SJCRH30 (cell line): Measurements from ENCODE around the gene VIT. TPM values are rescaled to one million over a fixed set of nuclear protein-coding genes. Genes with fewer than 3 reads are reported as not detected.

Experiments used
- DNase-seq, 2 experiments: peaks; one replicate each; pipeline ENCODE4 v3.0.0-alpha.2; 2015 to 2020
- H3K27ac ChIP-seq: fragments of 250-450 bp; sonication (Bioruptor Pico); 2 replicates; pipeline ENCODE4 v1.5.1; 2020; ENCODE audit warnings: mild to moderate bottlenecking, moderate library complexity
- H3K27me3 ChIP-seq: fragments of 250-450 bp; sonication (Bioruptor Pico); 2 replicates; pipeline ENCODE4 v1.5.1; 2020; ENCODE audit warnings: mild to moderate bottlenecking, moderate library complexity
- H3K36me3 ChIP-seq: fragments of 250-450 bp; sonication (Bioruptor Pico); 2 replicates; pipeline ENCODE4 v1.5.1; 2020; ENCODE audit warnings: mild to moderate bottlenecking, moderate library complexity
- H3K4me1 ChIP-seq: fragments of 250-450 bp; sonication (Bioruptor Pico); 2 replicates; pipeline ENCODE4 v1.5.1; 2020; ENCODE audit warnings: mild to moderate bottlenecking, moderate library complexity
- H3K4me3 ChIP-seq: fragments of 250-450 bp; sonication (Bioruptor Pico); 2 replicates; pipeline ENCODE4 v1.5.1; 2020; ENCODE audit warnings: mild to moderate bottlenecking, moderate library complexity
- H3K9me3 ChIP-seq: fragments of 250-450 bp; sonication (Bioruptor Pico); replicated peaks from 2 replicates; pipeline ENCODE4 v1.5.1; 2020; ENCODE audit warnings: mild to moderate bottlenecking, moderate library complexity
- total RNA-seq: library from RNA; depleted of rRNA; stranded (reverse); fragments of >200 nt; shearing (Covaris generic); gene quantifications from 2 replicates; pipeline ENCODE4 v1.2.3, GENCODE V29; 2014

The VIT gene
- total RNA-seq, 1 experiment from 2014 or later, result 0.40 TPM

DNA sequence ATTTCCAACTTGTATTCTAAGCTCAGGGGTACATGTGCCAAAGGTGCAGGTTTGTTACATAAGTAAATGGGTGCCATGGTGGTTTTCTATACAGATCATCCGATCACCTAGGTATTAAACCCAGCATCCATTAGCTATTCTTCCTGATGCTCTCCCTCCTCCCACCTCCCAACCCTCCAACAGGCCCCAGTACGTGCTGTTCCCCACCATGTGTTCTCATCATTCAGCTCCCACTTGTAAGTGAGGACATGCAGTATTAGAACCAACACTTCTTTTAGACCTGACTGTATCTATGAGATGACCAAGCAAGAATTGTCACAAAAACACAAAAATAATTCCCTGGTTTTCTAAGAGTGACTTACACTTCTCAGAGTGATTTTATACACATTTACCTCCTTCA is 83.0 kb downstream of the VIT start:
- no peaks in the 10 kb centered on the region for H3K9me3 ChIP-seq
- H3K27me3 ChIP-seq, result peaks cover 4% of the 10 kb centered on the region; the same call in 1 of the 2 replicates
- H3K27ac ChIP-seq, result no peak overlapping the region
- H3K4me3 ChIP-seq, result no peak overlapping the region
- no peaks in the 10 kb centered on the region for H3K36me3 ChIP-seq
- no peaks in the 10 kb centered on the region for H3K4me1 ChIP-seq
- DNase-seq, result no peak

DNA sequence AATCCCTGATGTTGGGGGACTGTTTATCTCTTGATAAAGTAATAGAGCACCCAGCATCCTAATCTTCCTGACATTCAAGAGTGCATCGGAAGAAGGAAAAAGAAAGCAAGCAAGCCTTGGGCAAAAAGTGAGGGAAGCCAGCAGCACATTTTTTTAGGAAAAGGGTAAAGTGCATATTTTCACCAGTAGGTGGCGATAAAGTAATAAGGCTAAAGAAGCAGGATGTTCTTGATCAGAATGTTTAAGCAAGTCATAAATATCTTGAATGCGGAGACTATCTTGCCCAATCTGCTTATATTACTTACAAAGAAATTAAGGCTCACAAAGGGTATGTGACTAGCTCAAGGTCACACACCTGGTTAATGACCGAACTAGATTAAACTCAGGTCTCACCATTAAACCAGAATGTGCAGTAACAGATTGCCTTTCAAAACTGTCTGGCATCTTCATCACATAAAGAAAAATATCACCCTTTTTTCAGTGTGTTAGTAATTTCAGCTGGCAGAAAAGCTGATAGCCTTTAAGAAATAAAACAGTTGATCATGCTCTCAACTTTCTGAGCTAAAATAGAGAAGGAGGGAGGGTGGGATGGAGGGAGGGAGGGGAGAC is 83.8 kb downstream of the VIT start:
- Histone ChIP-seq H3K27me3 (peaks cover 4% of the 10 kb centered on the region; the same call in 1 of the 2 replicates), H3K27ac (no peak overlapping the region), H3K4me3 (no peak overlapping the region), H3K4me1 (no peaks in the 10 kb centered on the region), H3K36me3 (no peaks in the 10 kb centered on the region), H3K9me3 (no peaks in the 10 kb centered on the region)
- DNase-seq, result peak in 1 of 2 experiments; percentile 79

- H3K4me1 ChIP-seq, result no peaks in the 10 kb centered on the region
- no peak overlapping the region for H3K4me3 ChIP-seq
- H3K9me3 ChIP-seq, result no peaks in the 10 kb centered on the region
- H3K27me3 ChIP-seq, result peaks cover 4% of the 10 kb centered on the region; the same call in 1 of the 2 replicates
- DNase-seq, result no peak
- H3K36me3 ChIP-seq, result no peaks in the 10 kb centered on the region
- H3K27ac ChIP-seq, result no peak overlapping the region
Measured at GRCh38 chr2:36781907-36782720, 85.6 kb downstream of the VIT start.

DNA sequence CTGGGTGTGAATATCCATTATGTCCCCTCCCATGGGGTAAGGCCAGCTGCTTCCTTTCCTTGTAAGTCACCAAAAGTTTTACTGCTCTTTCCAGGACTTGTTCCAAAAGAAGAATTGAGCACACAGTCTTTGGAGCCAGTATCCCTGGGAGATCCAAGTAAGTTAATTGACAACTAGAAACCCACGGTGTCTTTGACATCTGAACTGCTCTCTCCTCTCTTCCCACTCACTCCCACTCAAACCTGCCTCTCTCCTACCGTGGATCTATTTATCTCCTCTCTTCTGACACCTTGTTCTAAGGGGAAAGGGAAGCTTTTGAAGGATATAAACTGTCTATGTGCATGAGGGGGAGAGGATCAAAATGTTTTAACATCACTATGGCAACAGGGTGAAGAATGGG is 86.7 kb downstream of the VIT start:
- H3K4me3 ChIP-seq, result no peak overlapping the region
- H3K9me3 ChIP-seq, result no peaks in the 10 kb centered on the region
- no peaks in the 10 kb centered on the region for H3K4me1 ChIP-seq
- H3K27me3 ChIP-seq, result peaks cover 4% of the 10 kb centered on the region; the same call in 1 of the 2 replicates
- H3K27ac ChIP-seq, result no peak overlapping the region
- DNase-seq, result no peak
- no peaks in the 10 kb centered on the region for H3K36me3 ChIP-seq

GRCh38 chr2:36785179-36785795 is 88.8 kb downstream of the VIT start:
- no peaks in the 10 kb centered on the region for H3K36me3 ChIP-seq

DNA sequence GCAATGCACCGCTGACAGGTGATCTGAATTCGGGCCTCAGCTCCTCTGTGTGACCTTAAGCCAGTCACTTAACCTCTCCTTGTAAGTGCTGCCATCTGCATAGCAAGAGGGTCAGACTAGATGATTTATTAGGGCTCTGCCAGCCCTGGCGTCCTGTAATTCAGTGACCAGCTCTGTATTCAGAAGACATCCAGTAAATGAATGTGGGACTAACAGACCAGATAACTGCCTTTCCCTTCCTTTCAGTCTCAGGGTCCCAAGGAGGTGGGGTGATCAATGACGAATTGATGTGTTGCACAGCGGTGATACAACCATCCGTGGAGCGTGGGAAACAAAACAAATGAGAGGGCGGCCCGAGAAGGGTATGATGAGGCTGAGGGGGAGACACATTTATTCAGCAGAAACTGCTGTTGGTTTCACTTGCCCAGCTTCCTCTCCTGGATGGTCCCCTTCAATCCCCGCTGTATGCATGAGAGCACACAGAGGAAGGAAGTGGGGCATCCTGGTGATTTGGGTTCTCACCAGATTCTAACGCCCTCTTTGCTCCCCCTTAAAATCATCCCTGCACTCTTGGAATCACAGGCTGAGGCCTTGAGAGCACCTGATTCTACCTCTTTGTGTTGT is 92.8 kb downstream of the VIT start:
- Histone ChIP-seq H3K4me1 (no peaks in the 10 kb centered on the region), H3K36me3 (no peaks in the 10 kb centered on the region), H3K27ac (no peak overlapping the region), H3K27me3 (0 out of 2 replicates have a peak, but pooled peaks cover 11% of the 10 kb centered on the region), H3K9me3 (no peaks in the 10 kb centered on the region; the same call in 1 of the 2 replicates), H3K4me3 (no peak overlapping the region)
- no peak for DNase-seq

More at GRCh38 chr2:36785179-36785795, 88.8 kb downstream of the VIT start:
- DNase-seq, result peak; percentile 41 to 85
- H3K4me3 ChIP-seq, result no peak overlapping the region
- H3K9me3 ChIP-seq, result no peaks in the 10 kb centered on the region
- no peak overlapping the region for H3K27ac ChIP-seq
- no peaks in the 10 kb centered on the region for H3K4me1 ChIP-seq
- H3K27me3 ChIP-seq, result peaks cover 9% of the 10 kb centered on the region; the same call in 1 of the 2 replicates

DNA sequence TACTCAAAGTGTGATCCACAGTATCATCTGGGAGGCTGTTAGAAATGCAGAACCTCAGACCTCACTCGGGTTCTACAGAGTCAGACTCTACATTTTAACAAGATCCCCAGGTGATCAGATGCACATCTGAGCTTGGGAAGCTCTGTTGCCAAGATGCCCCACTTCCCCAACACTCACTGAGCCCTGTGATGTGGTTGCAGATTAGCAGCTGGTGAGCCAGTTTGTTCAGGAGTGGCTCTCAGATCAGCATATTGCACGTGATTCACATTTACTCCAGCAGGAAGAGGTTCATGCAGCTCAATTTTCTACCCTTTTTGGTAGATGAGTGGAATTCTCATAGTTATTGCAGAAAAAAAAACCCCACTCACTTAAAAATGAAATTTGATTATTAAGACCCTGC is 96.4 kb downstream of the VIT start:
- H3K27me3 ChIP-seq, result peaks cover 16% of the 10 kb centered on the region; the same call in 1 of the 2 replicates
- no peaks in the 10 kb centered on the region; the same call in 1 of the 2 replicates for H3K9me3 ChIP-seq
- no peak for DNase-seq

DNA sequence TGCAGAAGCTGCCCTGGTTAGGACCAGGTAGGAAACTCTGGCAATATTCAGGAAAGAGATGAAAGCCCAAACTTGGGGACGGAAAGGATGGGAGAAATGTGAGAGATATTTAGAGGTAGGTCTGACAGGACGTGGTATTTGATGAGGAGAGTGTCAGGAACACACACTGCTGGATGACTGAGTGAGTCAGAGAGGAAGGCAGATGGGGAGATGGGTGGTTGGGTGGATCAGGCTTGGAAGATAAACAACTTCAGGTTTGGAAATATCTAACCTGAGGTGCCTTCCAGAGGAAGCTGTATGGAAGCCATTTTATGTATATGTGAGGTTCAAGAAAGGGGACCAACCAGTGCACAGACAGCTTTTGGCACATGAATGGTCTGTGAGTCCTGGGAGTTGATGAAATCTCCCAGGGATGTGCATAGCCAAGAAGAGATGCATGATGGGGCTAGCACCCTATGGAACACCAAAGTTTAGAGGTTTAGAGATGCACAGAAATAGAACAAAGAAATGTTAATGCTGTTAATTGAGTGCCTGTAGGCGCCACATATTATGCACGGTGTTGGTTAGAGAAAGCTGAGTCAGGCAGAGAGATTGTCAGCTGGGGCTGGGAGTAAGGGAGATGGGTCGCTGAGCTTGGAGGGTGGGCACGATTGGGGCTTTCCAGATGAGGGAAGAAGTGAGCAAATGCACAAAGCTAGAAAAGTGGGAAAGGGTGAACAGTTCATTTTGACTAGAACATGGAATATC is 101.0 kb downstream of the VIT start:
- Histone ChIP-seq H3K4me1 (no peaks in the 10 kb centered on the region), H3K27ac (no peak overlapping the region), H3K4me3 (no peak overlapping the region), H3K36me3 (no peaks in the 10 kb centered on the region), H3K27me3 (peaks cover 5% of the 10 kb centered on the region; the same call in 1 of the 2 replicates), H3K9me3 (no peaks in the 10 kb centered on the region)
- no peak for DNase-seq

More for the DNA sequence above, 96.4 kb downstream of the VIT start:
- H3K27ac ChIP-seq, result no peak overlapping the region
- no peak overlapping the region for H3K4me3 ChIP-seq
- no peaks in the 10 kb centered on the region for H3K4me1 ChIP-seq
- no peaks in the 10 kb centered on the region for H3K36me3 ChIP-seq

DNA sequence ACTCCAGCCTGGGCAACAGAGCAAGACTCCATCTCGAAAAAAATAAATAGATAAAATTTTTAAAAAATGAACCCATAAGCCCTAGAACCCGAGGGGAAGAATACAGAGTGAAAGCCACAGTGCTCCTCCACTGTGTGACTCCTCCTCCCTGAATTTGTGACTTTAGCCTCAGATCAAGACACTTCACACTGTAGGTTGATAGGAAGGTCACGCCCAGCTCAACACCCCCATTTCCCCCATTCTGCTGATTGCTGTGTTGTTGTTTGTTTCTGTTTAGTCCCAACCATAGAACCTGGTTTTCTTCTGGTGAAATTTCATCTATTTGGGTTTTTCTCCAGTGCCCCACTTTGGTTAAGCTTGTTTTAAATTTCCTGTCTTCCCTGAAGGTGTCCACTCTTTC is 102.2 kb downstream of the VIT start:
- no peaks in the 10 kb centered on the region for H3K36me3 ChIP-seq
- H3K27ac ChIP-seq, result no peak overlapping the region
- no peaks in the 10 kb centered on the region for H3K9me3 ChIP-seq
- no peak for DNase-seq
- peaks cover 5% of the 10 kb centered on the region; the same call in 1 of the 2 replicates for H3K27me3 ChIP-seq
- H3K4me3 ChIP-seq, result no peak overlapping the region
- no peaks in the 10 kb centered on the region for H3K4me1 ChIP-seq

GRCh38 chr2:36800381-36800780 is 103.9 kb downstream of the VIT start:
- no peaks in the 10 kb centered on the region for H3K4me1 ChIP-seq
- H3K27me3 ChIP-seq, result no peaks in the 10 kb centered on the region
- H3K36me3 ChIP-seq, result no peaks in the 10 kb centered on the region
- DNase-seq, result no peak
- H3K9me3 ChIP-seq, result no peaks in the 10 kb centered on the region
- no peak overlapping the region for H3K27ac ChIP-seq
- no peak overlapping the region for H3K4me3 ChIP-seq

DNA sequence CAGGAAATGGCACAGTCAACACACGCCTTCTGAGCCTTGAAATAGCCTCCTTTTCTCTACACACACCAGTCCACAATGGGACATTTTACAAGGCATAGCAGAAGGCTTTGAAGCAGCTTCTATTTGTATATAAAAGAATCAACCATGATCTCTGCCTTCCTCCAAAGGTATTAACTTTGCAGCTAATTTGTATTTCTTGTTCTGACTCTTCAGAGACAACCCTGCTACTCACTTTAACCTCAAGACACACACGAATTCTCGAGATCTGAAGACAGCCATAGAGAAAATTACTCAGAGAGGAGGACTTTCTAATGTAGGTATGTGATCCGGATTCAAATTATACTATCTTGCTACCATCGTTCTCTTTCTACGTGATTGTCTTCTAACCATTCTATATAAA is 104.6 kb downstream of the VIT start:
- Histone ChIP-seq H3K27me3 (no peaks in the 10 kb centered on the region), H3K36me3 (no peaks in the 10 kb centered on the region), H3K4me1 (no peaks in the 10 kb centered on the region), H3K27ac (no peak overlapping the region), H3K4me3 (no peak overlapping the region), H3K9me3 (no peaks in the 10 kb centered on the region)
- no peak for DNase-seq

- Histone ChIP-seq H3K27me3 (no peaks in the 10 kb centered on the region), H3K36me3 (no peaks in the 10 kb centered on the region), H3K9me3 (no peaks in the 10 kb centered on the region), H3K4me1 (no peaks in the 10 kb centered on the region), H3K27ac (no peak overlapping the region), H3K4me3 (no peak overlapping the region)
- DNase-seq, result no peak
Measured at GRCh38 chr2:36802952-36803351, 106.4 kb downstream of the VIT start.

DNA sequence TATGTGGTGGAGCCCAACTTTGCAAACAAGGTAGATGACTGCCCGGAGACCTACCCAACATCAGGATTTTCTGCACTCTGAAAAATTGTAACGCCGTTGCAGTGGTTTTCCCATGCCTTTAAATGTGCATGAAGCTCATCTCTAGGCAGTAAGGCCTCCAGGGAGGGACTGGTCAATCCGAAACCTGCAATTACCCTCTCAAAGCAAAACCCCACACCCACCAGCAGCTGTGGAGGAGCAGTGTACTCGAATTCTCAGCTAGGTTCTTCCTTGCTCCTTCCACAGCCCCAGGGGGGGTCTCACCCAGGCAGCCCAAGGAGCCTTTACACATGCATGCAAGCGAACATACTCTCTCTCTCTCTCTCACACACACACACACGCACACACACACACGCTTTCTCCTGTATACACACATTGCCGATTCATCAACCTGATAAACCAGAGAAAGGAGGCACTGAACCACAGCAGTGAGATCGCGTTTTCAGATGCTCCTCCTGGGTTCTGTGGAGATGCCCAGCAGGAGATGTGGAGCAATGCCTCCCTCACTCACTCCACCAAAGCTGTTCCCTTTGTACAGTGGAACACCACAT is 109.2 kb downstream of the VIT start:
- Histone ChIP-seq H3K4me1 (no peaks in the 10 kb centered on the region), H3K27me3 (no peaks in the 10 kb centered on the region), H3K9me3 (no peaks in the 10 kb centered on the region), H3K36me3 (no peaks in the 10 kb centered on the region), H3K4me3 (no peak overlapping the region), H3K27ac (no peak overlapping the region)
- no peak for DNase-seq
